ENCODE measurements around the gene PARD6G. TPM values are rescaled to one million over a fixed set of nuclear protein-coding genes. Genes with fewer than 3 reads are reported as not detected.

Gene PARD6G
- total and polyA plus RNA-seq, 7 donors: 1.2 to 13.0 (median 7.8) TPM; not detected in 1

DNA sequence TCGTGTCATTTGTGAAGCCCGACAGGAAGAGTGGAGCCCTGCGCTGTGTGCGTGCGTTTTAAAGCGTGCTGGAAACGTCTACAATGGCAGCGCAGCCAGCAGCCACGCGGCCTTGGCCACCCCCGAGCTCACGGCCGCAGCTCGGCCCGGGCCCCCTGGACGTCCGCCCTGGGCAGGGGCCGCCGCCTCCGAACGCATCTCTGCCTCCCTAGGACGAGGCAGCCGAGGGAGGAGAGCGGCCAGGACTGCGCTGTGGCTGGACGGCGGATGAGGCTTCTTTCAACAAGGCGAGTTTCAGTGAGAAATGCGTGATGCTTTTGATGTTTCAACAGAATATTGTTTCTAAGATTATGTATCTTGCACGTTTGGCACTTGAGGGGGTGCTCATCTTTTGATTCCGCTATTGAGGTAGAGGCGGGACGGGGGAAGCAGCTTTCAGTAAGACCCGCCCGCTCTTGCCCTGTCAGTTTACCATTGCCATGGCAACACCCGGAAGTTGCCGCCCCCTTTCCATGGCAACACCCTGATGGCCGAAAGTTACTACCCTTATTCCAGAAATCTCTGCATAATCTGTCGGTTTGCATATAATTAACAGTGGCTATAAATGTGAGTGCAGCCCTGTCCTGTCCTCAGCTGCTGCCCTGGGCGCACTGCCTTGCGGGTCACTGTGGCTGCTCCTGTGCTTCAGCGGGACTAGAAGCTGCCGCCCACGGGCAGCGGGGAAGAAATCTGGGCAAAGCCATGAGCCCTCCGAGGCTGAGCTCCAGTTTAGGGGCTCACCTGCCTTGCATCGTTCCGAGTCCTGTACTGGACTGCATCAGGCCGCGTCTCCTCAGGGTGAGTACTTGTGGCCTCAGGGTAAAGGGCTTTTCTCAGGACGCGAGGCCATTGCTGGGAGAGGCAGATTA lies 99.6 kb downstream of the PARD6G start:
- 29 to 32% methylated on average over 52 of the region's 52 CpGs for WGBS, 2 donors
- H3K27me3 ChIP-seq: no peaks in the 10 kb centered on the region
- peaks cover 0 to 17% (median 7%) of the 10 kb centered on the region in 4 donors for H3K4me1 ChIP-seq
- H3K36me3 ChIP-seq: no peaks in the 10 kb centered on the region
- TF ChIP-seq CTCF (IDR thresholded peaks at IDR 0.05) (no peak), POLR2AphosphoS5 (IDR thresholded peaks at IDR 0.05) (peak in 3 of 4 donors; percentile 32 to 43 (median 34)), EP300 (IDR thresholded peaks at IDR 0.05) (no peak), POLR2A (IDR thresholded peaks at IDR 0.05) (peak in 1 of 2 donors; percentile 60)
- H3K27ac ChIP-seq: peak overlapping the region; percentile 24 to 70 (median 63)
- intact Hi-C loops (cut with DNase I): no loop called here
- H3K4me3 ChIP-seq: peak overlapping the region; percentile 29 to 61 (median 60)
- H3K9me3 ChIP-seq: no peaks in the 10 kb centered on the region
- peak; percentile 92 for DNase-seq

GRCh38 chr18:80147037-80147417 lies 100.3 kb downstream of the PARD6G start:
- H3K27ac ChIP-seq: peak overlapping the region; percentile 24 to 70 (median 63)
- H3K9me3 ChIP-seq: no peaks in the 10 kb centered on the region
- no peaks in the 10 kb centered on the region for H3K27me3 ChIP-seq
- WGBS, 2 donors: 28 to 29% methylated on average over 12 of the region's 12 CpGs
- intact Hi-C loops (cut with DNase I): no loop called here
- TF ChIP-seq POLR2A (IDR thresholded peaks at IDR 0.05) (no peak), EP300 (IDR thresholded peaks at IDR 0.05) (no peak), POLR2AphosphoS5 (IDR thresholded peaks at IDR 0.05) (no peak), CTCF (IDR thresholded peaks at IDR 0.05) (no peak)
- peaks cover 0 to 17% (median 7%) of the 10 kb centered on the region in 4 donors for H3K4me1 ChIP-seq
- no peak for DNase-seq
- H3K4me3 ChIP-seq: peak overlapping the region; percentile 29 to 61 (median 60)
- H3K36me3 ChIP-seq: no peaks in the 10 kb centered on the region

DNA sequence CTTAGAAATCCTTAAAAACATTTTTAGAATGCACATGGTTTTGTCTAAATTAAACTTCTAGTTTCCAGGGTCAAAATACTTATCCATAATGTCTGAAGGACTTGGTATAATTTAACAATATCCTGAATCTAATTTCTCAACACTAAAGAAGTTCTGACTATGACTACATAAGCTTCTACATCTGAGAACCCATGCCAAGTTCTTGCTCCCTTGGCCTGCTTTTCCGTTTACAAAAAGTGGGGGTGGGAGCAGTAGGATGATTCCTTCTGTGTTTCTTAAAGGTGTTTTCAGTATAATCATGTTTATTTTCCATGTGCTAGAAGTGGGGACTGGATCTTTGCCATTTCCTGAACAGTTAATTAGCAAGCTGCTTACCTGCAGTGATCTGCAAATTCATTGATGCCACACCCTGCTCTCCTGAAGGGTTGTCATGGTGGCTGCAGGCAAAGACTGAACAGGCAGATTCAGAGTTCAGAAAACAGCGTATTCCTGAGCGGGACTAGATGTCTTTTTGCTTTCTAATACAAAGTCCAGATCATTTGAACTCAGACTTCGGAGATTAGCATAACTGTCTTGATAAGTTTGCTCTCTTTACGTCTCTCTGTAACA lies 102.0 kb downstream of the PARD6G start:
- Histone ChIP-seq H3K4me3 (no peak overlapping the region), H3K27ac (no peak overlapping the region), H3K36me3 (peaks cover 0 to 3% (median 0%) of the 10 kb centered on the region in 4 donors), H3K27me3 (no peaks in the 10 kb centered on the region), H3K9me3 (no peaks in the 10 kb centered on the region), H3K4me1 (peaks cover 0 to 17% (median 7%) of the 10 kb centered on the region in 4 donors)
- TF ChIP-seq EP300 (IDR thresholded peaks at IDR 0.05) (no peak), CTCF (IDR thresholded peaks at IDR 0.05) (no peak), POLR2A (IDR thresholded peaks at IDR 0.05) (no peak), POLR2AphosphoS5 (IDR thresholded peaks at IDR 0.05) (no peak)
- no peak for DNase-seq
- WGBS, 2 donors: 23 to 71% methylated on average over 5 of the region's 5 CpGs
- intact Hi-C loops (cut with DNase I): no loop called here

GRCh38 chr18:80143881-80144280 lies 103.4 kb downstream of the PARD6G start:
- H3K4me1 ChIP-seq: peaks cover 0 to 13% (median 6%) of the 10 kb centered on the region in 4 donors
- intact Hi-C loops (cut with DNase I): no loop called here
- no peak for DNase-seq

More at GRCh38 chr18:80143881-80144280, 103.4 kb downstream of the PARD6G start:
- Histone ChIP-seq H3K36me3 (peaks cover 0 to 15% (median 1%) of the 10 kb centered on the region in 4 donors), H3K27ac (no peak overlapping the region), H3K9me3 (no peaks in the 10 kb centered on the region), H3K4me3 (no peak overlapping the region), H3K27me3 (no peaks in the 10 kb centered on the region)
- 48 to 53% methylated on average over 2 of the region's 2 CpGs for WGBS, 2 donors
- TF ChIP-seq CTCF (IDR thresholded peaks at IDR 0.05) (no peak), POLR2AphosphoS5 (IDR thresholded peaks at IDR 0.05) (no peak), POLR2A (IDR thresholded peaks at IDR 0.05) (no peak), EP300 (IDR thresholded peaks at IDR 0.05) (no peak)

All from sigmoid colon (tissue), 7 donors.